HG02938 (cell line): ENCODE results near the gene DIO3.

ENCODE experiments used
- ATAC-seq: cut with Tn5 transposase; IDR thresholded peaks from one replicate; pipeline ENCODE4 v1.9.1; 2021; ENCODE audit warnings: mild to moderate bottlenecking, moderate library complexity; ENCODE audit not compliant: unreplicated experiment

Gene DIO3

GRCh38 chr14:101561145-101561896, at the start of gene DIO3:
TSS of gene DIO3 (plus strand) at chr14:101561495.
- no peak for ATAC-seq

- ATAC-seq, result no peak
These were observed 49.5 kb upstream of the DIO3 start for GRCh38 chr14:101511620-101512375.

- no peak for ATAC-seq
These were observed 49.0 kb upstream of the DIO3 start for GRCh38 chr14:101512376-101512695.

- ATAC-seq, result no peak
These were observed 47.2 kb upstream of the DIO3 start for GRCh38 chr14:101514136-101514535.

GRCh38 chr14:101516401-101516800, 44.9 kb upstream of the DIO3 start:
- ATAC-seq, result no peak

- ATAC-seq, result no peak
These were observed 42.5 kb upstream of the DIO3 start for GRCh38 chr14:101518611-101519473.

- ATAC-seq, result no peak
These were observed 40.4 kb upstream of the DIO3 start for GRCh38 chr14:101520621-101521472.

GRCh38 chr14:101521473-101521915, 39.8 kb upstream of the DIO3 start:
- ATAC-seq, result no peak

GRCh38 chr14:101521978-101522377, 39.3 kb upstream of the DIO3 start:
- no peak for ATAC-seq

- no peak for ATAC-seq
These were observed 35.4 kb upstream of the DIO3 start for GRCh38 chr14:101525640-101526527.

GRCh38 chr14:101527987-101528386, 33.3 kb upstream of the DIO3 start:
- ATAC-seq, result no peak

- no peak for ATAC-seq
These were observed 32.2 kb upstream of the DIO3 start for GRCh38 chr14:101529079-101529478.

- ATAC-seq, result no peak
These were observed 27.1 kb upstream of the DIO3 start for GRCh38 chr14:101534198-101534597.

- peak; percentile 58 for ATAC-seq
These were observed 26.1 kb upstream of the DIO3 start for GRCh38 chr14:101535232-101535631.

GRCh38 chr14:101535701-101536207, 25.5 kb upstream of the DIO3 start:
- no peak for ATAC-seq

- ATAC-seq, result no peak
These were observed 24.0 kb upstream of the DIO3 start for GRCh38 chr14:101537286-101537685.

GRCh38 chr14:101538878-101539277, 22.4 kb upstream of the DIO3 start:
- no peak for ATAC-seq

- ATAC-seq, result no peak
These were observed 21.4 kb upstream of the DIO3 start for GRCh38 chr14:101539880-101540279.
